Heart left ventricle (tissue), 16 donors: ENCODE data around the gene MRPL43. TPM values are rescaled to one million over a fixed set of nuclear protein-coding genes. Genes with fewer than 3 reads are reported as not detected.

ENCODE experiments used
- ATAC-seq, 4 donors: fragments of 200-7000 bp; cut with Tn5 transposase; one replicate each; pipeline ENCODE4 v1.9.1; 2020 to 2022; ENCODE audit warnings: moderate library complexity in 4 of 4, mild to moderate bottlenecking in 3 of 4, moderate number of reproducible peaks in 1 of 4
- DNase-seq, 5 donors: peaks; one replicate each; pipeline ENCODE4 v3.0.0-alpha.2; 2020
- H3K27ac ChIP-seq, 12 donors: fragments of 200-600 bp; sonication (generic) in 4 of 12; one replicate each; pipeline versions ENCODE4 v1.5.0 to v1.8.0; 2016 to 2022; ENCODE audit warnings: mild to moderate bottlenecking in 2 of 12
- H3K27me3 ChIP-seq, 9 donors: fragments of 200-600 bp; sonication (generic) in 2 of 9; one replicate each; pipeline versions ENCODE4 v1.5.1 to v1.8.0; 2016 to 2022; ENCODE audit warnings: mild to moderate bottlenecking in 3 of 9
- H3K36me3 ChIP-seq, 9 donors: fragments of 200-600 bp; sonication (generic) in 2 of 9; one replicate each; pipeline versions ENCODE4 v1.5.0 to v1.8.0; 2018 to 2022; ENCODE audit warnings: mild to moderate bottlenecking in 2 of 9
- H3K4me1 ChIP-seq, 12 donors: fragments of 200-600 bp; sonication (generic) in 4 of 12; one replicate each; pipeline versions ENCODE4 v1.5.0 to v1.8.0; 2016 to 2022; ENCODE audit warnings: mild to moderate bottlenecking in 3 of 12
- H3K4me3 ChIP-seq, 12 donors: fragments of 200-600 bp; sonication (generic) in 4 of 12; one replicate each; pipeline versions ENCODE4 v1.5.0 to v1.8.0; 2017 to 2022; ENCODE audit warnings: mild to moderate bottlenecking in 9 of 12, moderate library complexity in 4 of 12
- H3K9me3 ChIP-seq, 12 donors: fragments of 200-600 bp; sonication (generic) in 4 of 12; one replicate each; pipeline versions ENCODE4 v1.5.0 to v1.8.0; 2016 to 2022; ENCODE audit warnings: mild to moderate bottlenecking in 1 of 12
- CTCF ChIP-seq, 12 donors: fragments of 200-600 bp; sonication (generic) in 4 of 12; IDR thresholded peaks; one replicate each; pipeline versions ENCODE4 v1.5.0 to v1.8.0; 2018 to 2022; ENCODE audit warnings: antibody characterized with exemption in 12 of 12, mild to moderate bottlenecking in 5 of 12
- POLR2A ChIP-seq, 2 donors: fragments of 450-650 bp; IDR thresholded peaks; one replicate each; pipeline ENCODE4 v1.6.1; 2017; ENCODE audit warnings: antibody characterized with exemption in 2 of 2, mild to moderate bottlenecking in 2 of 2, moderate library complexity in 2 of 2
- WGBS, 4 donors: extraction: QIAGEN DNeasy Blood & Tissue Kit in 2 of 4; methylation state at CpG; one replicate each; pipeline versions ENCODE4 v1.1.5 to v1.1.7; 2013 to 2018; 5-methylcytosine and 5-hydroxymethylcytosine counted together
- intact Hi-C, 10 donors: fragments of 100-400 bp; cut with DNase I; formaldehyde crosslinking; loops; one replicate each; pipeline versions ENCODE4 v1.11.1 to v1.14.2; 2022
- polyA plus RNA-seq, 2 donors: library from polyadenylated mRNA; stranded (reverse); fragments of 200-250 nt; gene quantifications; one replicate each; pipeline ENCODE4 v1.2.3, GENCODE V29; 2013
- total RNA-seq, 9 donors: library from RNA; depleted of rRNA in 2 of 9; stranded (reverse); fragments of >200 nt in 2 of 9; fragmentation: NEBNext Ultra II Directional in 3 of 9; extraction: Animal tissue kit (Norgen Biotek cat#: 25700) in 3 of 9; gene quantifications; one replicate each; pipeline versions ENCODE4 v1.1.0 to v1.2.4, GENCODE V29; 2016 to 2023
- donor health status: ischemic (EF 13 %, LVEDD 7.1; RV severe dilation, severe dysfunction).
- donor health status: healthy with polysubstance abuse.
- donor health status: DM: no; HTN: yes; CAD: no.
- donor health status: DM: no; HTN: no; CAD: no.
- donor health status: ischemic (EF 25% LVEDD 6.9; RV normal size, moderate dysfunction).
- donor health status: ischemic (EF 25% LVEDD 5.7; RV mildly dilated, moderate dysfunction).
- donor health status: healthy.
- donor health status: DM: yes; HTN: yes; CAD: no.
- donor health status: ischemic (EF 35%, LVEDD 5.7; RV mildly dilated, moderate dysfunction).
- donor health status: nonischemic (EF 11% LVEDD 7.7; RV severe dilation, severe dysfunction).
- donor health status: DM: yes; HTN: yes; CAD: no.
- donor health status: PGD.
- donor health status: ischemic (EF 29% LVEDD 5.4; RV normal size, mild dysfunction).
- donor health status: nonischemic (EF 23%, LVEDD 6.1; RV moderate dilation, normal function).

The MRPL43 gene
- total and polyA plus RNA-seq, 11 donors = 44.8 to 113 (median 59.1) TPM

DNA sequence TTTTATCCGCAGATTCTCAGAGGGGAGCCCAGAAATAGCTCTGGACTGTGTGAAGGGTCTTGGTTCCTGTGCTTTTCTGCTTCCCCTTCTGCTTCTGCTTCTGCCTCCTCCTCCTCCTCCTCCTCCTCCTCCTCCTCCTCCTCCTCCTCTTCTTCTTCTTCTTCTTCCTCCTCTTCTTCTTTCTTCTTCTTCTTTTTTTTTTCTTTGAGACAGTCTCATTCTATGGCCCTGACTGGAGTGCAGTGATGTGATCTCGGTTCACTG, 32.1 kb upstream of the MRPL43 start:
- intact Hi-C loops = no loop called here
- no peak overlapping the region for H3K27ac ChIP-seq
- 41 to 50% (median 47%) methylated on average over 2 of the region's 2 CpGs for WGBS, 4 donors

DNA sequence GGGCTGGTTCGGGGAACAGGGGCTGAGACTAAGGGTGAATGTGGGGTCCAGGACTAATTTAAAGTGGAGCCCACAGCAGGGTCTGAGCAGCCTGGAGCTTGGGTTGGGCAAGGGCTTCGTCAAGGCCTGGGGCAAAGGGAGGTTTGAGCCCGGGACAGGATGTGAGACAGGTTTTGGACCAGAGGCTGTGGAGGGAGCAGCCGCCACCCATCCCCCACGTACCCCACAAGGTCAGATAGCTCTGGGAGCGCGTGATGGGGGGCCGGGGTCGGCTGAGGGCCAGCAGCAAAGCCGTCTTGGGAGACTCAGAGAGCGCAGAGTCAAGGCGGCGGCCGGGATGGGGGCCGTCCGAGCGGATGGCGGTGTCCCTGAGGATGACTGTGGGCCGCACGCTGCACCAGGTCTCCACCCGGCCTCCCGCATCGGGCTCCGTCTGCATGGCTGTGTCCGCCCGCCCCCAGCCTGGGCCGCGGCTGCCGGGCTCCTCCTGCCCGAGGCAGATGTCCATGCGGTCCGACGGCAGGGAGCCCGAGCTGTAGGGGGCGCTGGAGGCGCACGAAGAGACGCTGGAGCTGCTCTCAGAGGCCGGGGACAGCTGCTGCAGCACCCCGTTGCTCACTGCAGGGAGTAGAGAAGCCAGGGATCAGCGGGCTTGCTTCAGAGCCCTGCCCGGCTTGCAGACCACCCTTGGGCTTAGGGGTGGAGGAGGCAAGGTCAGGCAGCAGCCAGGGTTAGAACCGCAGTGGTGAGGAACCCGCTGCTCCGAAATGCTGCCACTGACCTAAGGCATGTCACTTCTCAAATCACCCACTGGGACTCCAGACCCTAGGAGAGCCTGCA, 31.5 kb upstream of the MRPL43 start:
- ATAC-seq (peak; percentile 35 to 84 (median 73)), DNase-seq (peak; percentile 76 to 92 (median 86))
- H3K36me3 ChIP-seq = no peaks in the 10 kb centered on the region
- peak overlapping the region in 4 of 12 donors; percentile 0 to 25 (median 14) for H3K4me3 ChIP-seq
- H3K9me3 ChIP-seq = no peaks in the 10 kb centered on the region
- intact Hi-C loops = no loop called here
- peak; percentile 56 to 86 (median 72) for TF ChIP-seq CTCF (IDR thresholded peaks at IDR 0.05)
- TF ChIP-seq POLR2A (IDR thresholded peaks at IDR 0.05) = no peak
- H3K27me3 ChIP-seq = peaks cover 0 to 17% (median 3%) of the 10 kb centered on the region in 9 donors
- WGBS, 4 donors = 18 to 39% (median 20%) methylated on average over 22 to 45 of the region's 45 CpGs
- H3K27ac ChIP-seq = peak overlapping the region in 3 of 12 donors; percentile 8 to 45 (median 44)
- peaks cover 0 to 19% (median 7%) of the 10 kb centered on the region in 12 donors for H3K4me1 ChIP-seq

More for the DNA sequence above, 32.1 kb upstream of the MRPL43 start:
- no peak for ATAC-seq
- Histone ChIP-seq H3K4me1 (peaks cover 0 to 15% (median 6%) of the 10 kb centered on the region in 12 donors), H3K4me3 (peak overlapping the region in 1 of 12 donors; percentile 25), H3K27me3 (peaks cover 0 to 17% (median 3%) of the 10 kb centered on the region in 9 donors), H3K9me3 (no peaks in the 10 kb centered on the region), H3K36me3 (no peaks in the 10 kb centered on the region)
- TF ChIP-seq POLR2A (IDR thresholded peaks at IDR 0.05) = no peak
- DNase-seq = no peak

GRCh38 chr10:101018118-101018599, 30.9 kb upstream of the MRPL43 start:
- intact Hi-C loops = no loop called here
- TF ChIP-seq POLR2A (IDR thresholded peaks at IDR 0.05) (no peak), CTCF (IDR thresholded peaks at IDR 0.05) (no peak)

GRCh38 chr10:101016814-101017213, 29.5 kb upstream of the MRPL43 start:
- no peaks in the 10 kb centered on the region for H3K9me3 ChIP-seq
- H3K4me3 ChIP-seq = no peak overlapping the region
- peaks cover 0 to 37% (median 23%) of the 10 kb centered on the region in 12 donors for H3K4me1 ChIP-seq
- ATAC-seq = no peak
- 58 to 71% (median 63%) methylated on average over 5 of the region's 5 CpGs for WGBS, 4 donors
- H3K27ac ChIP-seq = no peak overlapping the region
- no peak for DNase-seq
- TF ChIP-seq CTCF (IDR thresholded peaks at IDR 0.05) = no peak
- no peak for TF ChIP-seq POLR2A (IDR thresholded peaks at IDR 0.05)
- H3K36me3 ChIP-seq = no peaks in the 10 kb centered on the region
- intact Hi-C loops = no loop called here
- peaks cover 0 to 17% (median 3%) of the 10 kb centered on the region in 9 donors for H3K27me3 ChIP-seq

More at GRCh38 chr10:101018118-101018599, 30.9 kb upstream of the MRPL43 start:
- DNase-seq (no peak), ATAC-seq (peak in 1 of 4 donors; percentile 2)
- Histone ChIP-seq H3K27ac (peak overlapping the region in 2 of 12 donors; percentile 44 to 45), H3K27me3 (peaks cover 0 to 17% (median 3%) of the 10 kb centered on the region in 9 donors), H3K4me1 (peaks cover 0 to 25% (median 11%) of the 10 kb centered on the region in 12 donors), H3K36me3 (no peaks in the 10 kb centered on the region), H3K4me3 (no peak overlapping the region), H3K9me3 (no peaks in the 10 kb centered on the region)
- 53 to 67% (median 59%) methylated on average over 19 to 20 of the region's 20 CpGs for WGBS, 4 donors
